ENCODE measurements around the gene ANO6. TPM values are rescaled to one million over a fixed set of nuclear protein-coding genes. Genes with fewer than 3 reads are reported as not detected.

The ANO6 gene
- total RNA-seq, 4 donors from 2014 or later, result 139 to 167 (median 155) TPM

DNA sequence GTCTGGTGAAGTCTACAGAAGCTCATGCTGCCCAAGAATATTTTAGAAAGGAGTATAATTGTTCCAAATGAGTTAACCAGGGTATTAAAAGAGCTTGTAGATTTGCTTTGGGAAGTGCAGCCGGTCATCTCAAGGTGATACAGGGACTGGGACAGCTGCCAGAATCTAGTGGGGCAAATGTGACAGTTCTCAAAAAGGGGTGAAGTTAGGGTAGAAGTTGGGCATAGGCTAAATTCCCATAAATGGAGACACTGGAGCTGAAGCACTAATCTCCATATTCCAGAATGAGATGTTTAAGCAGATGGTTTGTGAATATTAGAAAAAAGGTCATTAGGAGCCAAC is 94.7 kb downstream of the ANO6 start:
- no peak for TF ChIP-seq CTCF (IDR thresholded peaks at IDR 0.05; ENCODE audit: low read depth)

DNA sequence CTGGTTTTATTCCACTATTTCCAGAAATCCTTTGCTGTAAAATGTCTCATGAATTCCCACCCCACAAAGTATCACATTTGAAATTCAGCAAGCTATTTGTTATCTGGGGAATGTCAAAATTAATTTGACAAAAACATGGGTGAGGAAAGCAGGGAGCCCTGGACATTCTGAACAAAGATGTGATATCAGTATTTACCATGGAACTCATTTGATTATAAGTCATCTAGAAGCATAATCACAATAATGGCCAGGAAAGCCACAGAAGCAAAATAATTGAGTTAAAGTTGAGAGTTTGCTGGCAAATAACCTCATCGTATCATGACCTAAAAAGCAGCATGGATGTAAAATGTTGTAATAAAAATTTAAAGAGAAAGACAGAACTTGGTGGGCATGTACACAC is 96.1 kb downstream of the ANO6 start:
- TF ChIP-seq CTCF (IDR thresholded peaks at IDR 0.05; ENCODE audit: low read depth), result no peak

GRCh38 chr12:45314770-45315169 is 98.9 kb downstream of the ANO6 start:
- no peak for TF ChIP-seq CTCF (IDR thresholded peaks at IDR 0.05; ENCODE audit: low read depth)

GRCh38 chr12:45315462-45315861 is 99.6 kb downstream of the ANO6 start:
- no peak for TF ChIP-seq CTCF (IDR thresholded peaks at IDR 0.05; ENCODE audit: low read depth)

GRCh38 chr12:45322810-45323209 is 106.9 kb downstream of the ANO6 start:
- TF ChIP-seq CTCF (IDR thresholded peaks at IDR 0.05; ENCODE audit: low read depth), result no peak

GRCh38 chr12:45324391-45324790 is 108.5 kb downstream of the ANO6 start:
- no peak for TF ChIP-seq CTCF (IDR thresholded peaks at IDR 0.05; ENCODE audit: low read depth)

GRCh38 chr12:45326358-45326975 is 110.6 kb downstream of the ANO6 start:
- TF ChIP-seq CTCF (IDR thresholded peaks at IDR 0.05; ENCODE audit: low read depth), result no peak

All from subcutaneous adipose tissue (tissue), 4 donors.